IPS-15b (cell line): ENCODE results near the gene TERB1.

Source experiments
- H3K27me3 ChIP-seq: one replicate; pipeline ENCODE4 v1.6.1; 2013; ENCODE audit warnings: low read length; ENCODE audit not compliant: control insufficient read depth, insufficient read depth
- H3K36me3 ChIP-seq: one replicate; pipeline ENCODE4 v1.6.1; 2013; ENCODE audit warnings: low read length; ENCODE audit not compliant: control insufficient read depth, insufficient read depth
- H3K4me1 ChIP-seq: one replicate; pipeline ENCODE4 v1.6.1; 2013; ENCODE audit warnings: mild to moderate bottlenecking, low read length; ENCODE audit not compliant: control insufficient read depth, insufficient read depth
- H3K4me3 ChIP-seq: one replicate; pipeline ENCODE4 v1.5.1; 2013; ENCODE audit warnings: low read depth, low read length
- H3K9ac ChIP-seq: one replicate; pipeline ENCODE4 v1.6.1; 2013; ENCODE audit warnings: low read depth, mild to moderate bottlenecking, low read length
- H3K9me3 ChIP-seq: one replicate; pipeline ENCODE4 v1.6.1; 2013; ENCODE audit warnings: mild to moderate bottlenecking, low read length; ENCODE audit not compliant: control insufficient read depth, insufficient read depth

The TERB1 gene

DNA sequence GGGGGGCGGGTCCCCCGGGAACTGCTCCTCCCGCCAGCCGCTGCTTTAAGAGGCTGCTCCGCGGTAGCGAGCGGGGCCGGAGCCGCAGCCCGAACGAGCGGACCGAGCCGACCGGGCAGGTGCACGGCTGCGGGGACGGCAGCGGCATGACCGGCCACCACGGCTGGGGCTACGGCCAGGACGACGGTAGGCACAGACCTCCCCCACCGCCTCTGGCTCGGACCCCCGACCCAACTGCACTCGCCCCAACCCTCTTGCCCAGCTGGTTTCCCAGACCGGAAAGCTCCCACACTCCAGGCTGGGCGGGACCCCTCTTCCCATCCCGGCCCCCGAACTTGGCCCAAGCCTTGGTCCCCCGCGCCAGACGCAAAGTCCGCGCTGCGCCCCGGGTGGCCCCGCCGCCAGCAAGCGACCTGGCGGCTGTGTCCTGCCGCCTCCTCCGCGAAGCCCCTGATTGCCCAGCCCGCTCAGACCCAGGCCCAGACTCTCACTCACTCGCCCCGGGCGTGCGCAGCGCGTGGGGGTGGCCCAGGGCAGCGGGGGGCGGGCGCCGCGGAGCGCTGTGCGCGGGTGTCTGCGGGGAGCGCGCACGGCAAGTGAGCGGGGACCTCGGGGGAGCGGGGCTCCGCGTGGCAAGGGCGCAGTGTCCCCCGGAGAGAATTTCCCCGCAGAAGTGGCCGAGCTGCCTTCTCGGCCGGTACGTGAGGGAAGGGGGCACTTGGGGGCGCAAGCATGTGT is 43.1 kb upstream of the TERB1 start, which contains the start of gene CA7:
Gene CA7, plus strand, starts transcription at position 73 of the 738 bp plus-strand sequence. Its CDS starts 74 bp downstream, at position 147.
- H3K9ac ChIP-seq, result no peak within 1 kb of the TSS
- no peaks in the 10 kb centered on the region for H3K9me3 ChIP-seq
- peaks cover 62% of the 10 kb centered on the region for H3K27me3 ChIP-seq
- H3K4me3 ChIP-seq, result peak within 1 kb of the TSS; percentile 78
- H3K4me1 ChIP-seq, result no peaks in the 10 kb centered on the region
- no peaks in the 10 kb centered on the region for H3K36me3 ChIP-seq

DNA sequence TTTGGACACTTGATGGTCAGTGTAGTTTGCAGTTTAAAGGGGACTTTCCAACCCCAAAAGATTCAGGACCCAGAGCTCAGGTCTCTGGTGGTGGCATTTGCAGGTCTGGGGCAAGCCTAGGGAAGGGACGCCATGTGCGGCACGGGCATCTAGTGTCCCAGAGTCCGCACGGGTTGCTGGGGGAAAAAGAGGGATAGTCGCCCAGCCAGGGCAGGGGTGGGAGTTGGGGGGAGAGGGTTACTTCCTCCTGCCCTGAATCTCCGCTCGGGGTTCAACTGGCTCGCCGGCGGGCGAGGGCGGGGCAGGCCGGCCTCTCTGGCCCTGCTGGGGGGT is 42.6 kb upstream of the TERB1 start:
- H3K9me3 ChIP-seq, result no peaks in the 10 kb centered on the region
- H3K36me3 ChIP-seq, result no peaks in the 10 kb centered on the region
- H3K27me3 ChIP-seq, result peaks cover 62% of the 10 kb centered on the region
- peak overlapping the region; percentile 78 for H3K4me3 ChIP-seq
- no peaks in the 10 kb centered on the region for H3K4me1 ChIP-seq
- H3K9ac ChIP-seq, result no peak overlapping the region

DNA sequence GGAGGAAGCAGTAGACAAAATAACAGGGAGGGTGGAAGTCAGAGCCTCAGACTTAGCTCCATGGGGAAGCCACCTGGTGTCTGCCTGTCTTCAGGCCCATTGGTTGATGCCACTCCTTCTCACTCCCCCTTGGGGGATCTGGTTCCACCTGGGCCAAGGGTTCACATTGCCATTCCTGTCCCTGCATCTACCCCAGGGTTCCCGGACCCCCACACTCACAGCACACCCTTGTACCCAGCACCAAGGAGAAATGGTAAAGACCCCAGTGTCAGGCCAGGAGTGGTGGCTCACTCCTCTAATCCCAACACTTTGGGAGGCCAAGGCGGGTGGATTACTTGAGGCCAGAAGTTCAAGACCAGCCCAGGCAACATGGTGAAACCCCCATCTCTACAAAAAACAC is 41.8 kb upstream of the TERB1 start:
- no peak overlapping the region for H3K4me3 ChIP-seq
- peaks cover 62% of the 10 kb centered on the region for H3K27me3 ChIP-seq
- no peaks in the 10 kb centered on the region for H3K4me1 ChIP-seq

DNA sequence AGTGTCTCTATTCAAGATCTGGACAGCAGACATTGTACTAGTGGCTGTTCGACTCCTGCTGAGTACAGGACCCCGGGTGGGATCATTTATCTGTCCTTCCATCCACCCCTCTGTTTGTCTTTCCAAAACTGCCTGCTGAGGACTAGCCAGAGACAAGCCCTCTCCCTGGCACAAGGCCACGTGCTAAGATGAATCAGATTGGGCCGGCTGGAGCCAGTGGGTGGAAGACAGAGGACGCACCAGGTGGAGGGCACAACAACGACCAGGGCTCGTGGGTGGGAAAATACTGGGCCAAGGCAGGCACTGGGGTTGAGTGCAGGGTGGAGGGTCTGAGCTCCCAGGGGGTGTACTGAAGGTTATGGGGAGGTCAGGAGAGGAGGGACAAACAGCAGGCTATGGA is 41.4 kb upstream of the TERB1 start:
- Histone ChIP-seq H3K9me3 (no peaks in the 10 kb centered on the region), H3K4me1 (no peaks in the 10 kb centered on the region), H3K4me3 (no peak overlapping the region), H3K27me3 (peaks cover 62% of the 10 kb centered on the region), H3K36me3 (no peaks in the 10 kb centered on the region), H3K9ac (no peak overlapping the region)

More for the DNA sequence above, 41.8 kb upstream of the TERB1 start:
- no peaks in the 10 kb centered on the region for H3K36me3 ChIP-seq
- no peak overlapping the region for H3K9ac ChIP-seq
- no peaks in the 10 kb centered on the region for H3K9me3 ChIP-seq

DNA sequence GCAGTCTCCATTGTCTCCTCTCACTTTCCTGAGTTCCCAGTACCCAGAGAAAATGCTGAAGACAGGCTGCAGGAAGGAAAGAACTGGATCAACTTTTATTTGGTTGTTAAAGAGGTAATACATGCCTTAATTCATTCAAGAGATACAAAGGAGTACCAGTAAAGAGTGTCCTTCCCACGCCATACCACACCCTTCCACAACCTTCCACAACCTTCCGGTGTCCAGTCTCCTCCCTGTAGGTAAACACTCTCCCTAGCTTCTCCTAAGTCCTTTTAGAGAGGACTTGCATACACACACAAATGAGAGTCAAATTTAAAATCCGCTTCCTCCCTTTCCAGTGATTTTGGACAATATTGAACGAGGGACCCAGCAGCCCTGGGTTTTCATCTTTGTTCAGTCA is 40.0 kb upstream of the TERB1 start:
- Histone ChIP-seq H3K9me3 (no peaks in the 10 kb centered on the region), H3K9ac (no peak overlapping the region), H3K27me3 (peaks cover 48% of the 10 kb centered on the region), H3K4me1 (no peaks in the 10 kb centered on the region), H3K4me3 (no peak overlapping the region), H3K36me3 (no peaks in the 10 kb centered on the region)

DNA sequence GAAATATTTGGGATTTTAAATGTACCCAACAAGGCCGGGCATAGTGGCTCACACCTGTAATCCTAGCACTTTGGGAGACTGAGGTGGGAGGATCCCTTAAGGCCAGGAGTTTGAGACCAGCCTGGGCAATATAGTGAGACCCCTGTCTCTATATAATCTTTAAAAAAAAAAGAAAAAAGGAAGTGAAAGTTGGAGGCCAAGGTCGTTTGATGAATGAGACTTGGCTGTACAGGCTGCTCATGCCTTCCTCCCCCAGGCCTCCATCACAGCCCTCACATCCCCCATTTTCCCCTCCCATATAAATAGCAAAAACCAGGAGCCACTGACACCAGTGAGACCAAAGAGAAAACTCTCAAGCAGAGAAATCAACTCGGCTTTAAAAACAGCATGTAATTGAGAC is 39.5 kb upstream of the TERB1 start:
- no peak overlapping the region for H3K4me3 ChIP-seq
- no peaks in the 10 kb centered on the region for H3K4me1 ChIP-seq
- no peak overlapping the region for H3K9ac ChIP-seq
- H3K27me3 ChIP-seq, result peaks cover 43% of the 10 kb centered on the region
- H3K9me3 ChIP-seq, result no peaks in the 10 kb centered on the region
- no peaks in the 10 kb centered on the region for H3K36me3 ChIP-seq

DNA sequence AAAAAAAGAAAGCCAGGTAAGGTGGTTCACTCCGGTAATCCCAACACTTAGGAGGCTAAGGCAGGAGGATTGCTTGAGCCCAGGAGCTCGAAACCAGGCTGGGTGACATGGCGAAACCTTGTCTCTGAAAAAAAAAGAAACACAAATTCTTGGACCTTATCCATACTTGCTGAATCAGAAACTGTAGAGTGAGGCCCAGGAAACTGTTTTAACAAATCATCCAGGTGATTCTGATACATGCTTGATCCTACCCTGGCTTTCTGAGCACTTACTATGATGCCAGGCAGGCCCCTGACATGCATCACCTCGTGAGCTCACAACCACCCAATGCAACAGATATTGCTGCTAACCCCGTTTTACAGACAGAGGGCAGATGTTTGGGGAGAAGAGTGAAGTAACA is 33.4 kb upstream of the TERB1 start:
- Histone ChIP-seq H3K9me3 (no peaks in the 10 kb centered on the region), H3K9ac (no peak overlapping the region), H3K36me3 (peaks cover 3% of the 10 kb centered on the region), H3K27me3 (peaks cover 12% of the 10 kb centered on the region), H3K4me3 (no peak overlapping the region), H3K4me1 (no peaks in the 10 kb centered on the region)

DNA sequence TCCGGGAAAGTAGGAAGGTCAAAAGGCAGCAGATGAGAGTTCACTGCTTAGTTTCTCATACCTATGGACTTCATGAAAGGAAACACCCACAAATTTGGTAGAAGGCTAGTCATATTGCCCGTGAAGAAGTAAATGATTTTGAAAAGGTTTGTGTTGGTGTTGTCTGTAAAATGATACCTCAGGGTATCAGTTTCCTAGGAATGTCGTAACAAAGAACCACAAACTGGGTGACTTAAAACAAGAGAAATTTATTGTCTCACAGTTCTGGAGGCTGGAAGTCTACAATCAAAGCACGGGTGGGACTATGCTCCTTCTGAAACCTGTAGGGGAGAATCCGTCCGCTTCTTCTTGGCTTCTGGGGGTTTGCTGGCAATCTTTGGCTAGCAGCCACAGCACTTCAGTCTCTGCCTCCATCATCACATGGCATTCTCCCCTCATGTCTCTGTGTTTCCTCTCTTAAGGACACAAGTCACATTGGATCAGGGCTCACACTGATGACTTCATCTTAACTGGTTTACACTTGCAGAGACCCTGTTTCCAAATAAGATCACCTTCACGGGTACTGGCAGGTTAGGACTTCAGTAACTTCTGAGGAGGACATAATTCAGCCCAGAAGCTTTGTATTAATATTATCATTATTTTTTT is 31.4 kb upstream of the TERB1 start:
- Histone ChIP-seq H3K9ac (no peak overlapping the region), H3K36me3 (peaks cover 7% of the 10 kb centered on the region), H3K9me3 (no peaks in the 10 kb centered on the region), H3K27me3 (peaks cover 12% of the 10 kb centered on the region), H3K4me3 (no peak overlapping the region), H3K4me1 (no peaks in the 10 kb centered on the region)

DNA sequence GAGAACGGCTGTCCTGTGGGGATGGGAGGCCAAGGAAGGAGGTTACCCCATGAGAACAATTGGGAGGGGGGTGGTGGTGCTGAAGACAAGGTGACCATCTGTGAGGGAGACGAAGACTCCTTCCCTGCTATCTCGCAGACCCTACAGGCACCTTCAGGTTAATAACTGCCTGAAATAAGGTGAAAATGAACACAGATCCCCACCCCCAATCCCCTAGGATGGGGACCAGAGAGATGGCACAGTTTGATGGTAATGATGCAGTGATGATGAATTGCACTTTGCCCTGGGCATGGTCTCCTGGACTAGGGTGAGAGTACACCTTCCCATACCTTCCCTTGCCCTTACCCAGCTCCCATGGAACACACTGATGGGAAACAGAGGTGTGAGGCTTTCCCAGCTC is 30.8 kb upstream of the TERB1 start:
- H3K9me3 ChIP-seq, result no peaks in the 10 kb centered on the region
- H3K4me1 ChIP-seq, result no peaks in the 10 kb centered on the region
- peaks cover 12% of the 10 kb centered on the region for H3K27me3 ChIP-seq
- H3K9ac ChIP-seq, result no peak overlapping the region
- H3K4me3 ChIP-seq, result no peak overlapping the region
- H3K36me3 ChIP-seq, result peaks cover 10% of the 10 kb centered on the region

DNA sequence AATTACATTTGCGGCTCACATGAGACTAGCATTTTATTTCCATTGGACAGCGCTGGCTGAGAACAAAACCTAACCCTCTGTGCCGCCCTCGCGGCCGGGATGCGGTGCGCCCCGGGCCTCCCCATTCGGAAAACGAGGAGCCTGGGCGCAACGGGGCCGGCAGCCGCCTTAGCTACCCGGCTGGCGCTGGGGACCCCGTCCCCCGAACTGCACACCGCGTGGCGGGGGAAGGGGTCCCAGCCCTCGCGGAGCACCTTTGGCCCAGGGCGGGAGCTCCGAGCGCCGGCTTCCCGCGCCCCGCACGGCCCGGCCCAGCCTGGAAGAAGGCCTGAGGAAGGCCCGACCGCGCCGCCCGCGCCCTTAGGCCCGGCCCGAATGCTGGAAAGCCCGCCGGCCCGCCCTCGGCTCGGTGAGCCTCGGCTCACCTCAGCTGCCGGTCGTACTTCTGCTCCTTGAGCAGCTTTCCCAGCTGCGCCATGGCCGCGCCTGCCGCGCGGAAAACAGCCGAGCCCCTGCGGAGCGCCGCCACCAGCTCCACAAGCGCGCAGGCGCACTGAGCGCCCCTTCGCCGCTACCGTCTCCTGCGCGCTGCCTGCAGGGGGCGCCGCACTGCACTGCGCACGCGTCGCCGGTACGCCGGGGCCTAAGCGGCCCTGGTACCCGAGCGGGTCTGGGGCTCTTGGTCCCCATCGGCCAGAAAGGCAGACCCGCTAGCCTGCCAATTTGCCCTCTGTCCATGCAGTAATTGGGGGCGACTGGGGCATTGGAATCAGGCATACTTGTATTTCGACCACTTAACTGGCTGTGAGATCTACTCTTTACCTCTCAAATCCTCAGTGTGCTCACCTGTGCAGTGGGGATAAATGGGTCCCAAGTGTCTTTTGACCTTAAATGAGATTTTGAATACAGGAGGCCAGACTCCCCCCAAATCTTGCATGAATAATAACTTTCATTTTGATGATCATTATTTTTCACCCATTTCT is 29.3 kb upstream of the TERB1 start, which contains the start of gene NAE1:
Gene NAE1, minus strand, starts transcription at position 555 of the 983 bp plus-strand sequence. Its CDS starts 77 bp downstream, at position 478.
- Histone ChIP-seq H3K4me3 (peak within 1 kb of the TSS; percentile 69), H3K4me1 (no peaks in the 10 kb centered on the region), H3K9me3 (no peaks in the 10 kb centered on the region), H3K9ac (peak within 1 kb of the TSS; percentile 88), H3K27me3 (peaks cover 12% of the 10 kb centered on the region), H3K36me3 (peaks cover 10% of the 10 kb centered on the region)

DNA sequence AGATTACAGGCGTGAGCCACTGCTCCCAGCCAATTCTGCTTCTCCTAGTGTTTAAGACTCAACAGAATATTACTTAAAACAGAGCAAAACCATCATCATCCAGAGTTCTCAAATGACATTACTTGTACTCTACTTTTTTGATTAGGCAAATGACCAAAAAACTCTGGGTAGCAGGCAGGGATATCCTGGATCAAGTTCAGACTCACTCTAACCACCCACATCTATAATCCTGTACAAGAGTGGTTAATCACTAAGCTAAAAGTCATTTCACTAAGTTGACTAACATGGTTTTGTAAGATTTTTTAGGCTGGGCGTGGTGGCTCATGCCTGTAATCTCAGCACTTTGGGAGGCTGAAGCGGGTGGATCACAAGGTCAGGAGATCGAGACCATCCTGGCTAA is 22.6 kb upstream of the TERB1 start:
- no peaks in the 10 kb centered on the region for H3K27me3 ChIP-seq
- H3K9ac ChIP-seq, result no peak overlapping the region
- no peak overlapping the region for H3K4me3 ChIP-seq
- no peaks in the 10 kb centered on the region for H3K9me3 ChIP-seq
- peaks cover 22% of the 10 kb centered on the region for H3K36me3 ChIP-seq
- no peaks in the 10 kb centered on the region for H3K4me1 ChIP-seq
